GM21360 (cell line): ENCODE data around the gene CILP.
"Not testable (repeated sequence)": the region's sequence is repeated elsewhere in the genome, so short reads cannot be mapped to it uniquely, and the experiment has no call there.

ENCODE experiments used
- ATAC-seq: cut with Tn5 transposase; IDR thresholded peaks from one replicate; pipeline ENCODE4 v1.9.1; 2021; ENCODE audit warnings: mild to moderate bottlenecking, moderate library complexity; ENCODE audit not compliant: unreplicated experiment

The CILP gene

GRCh38 chr15:65197337-65197645, 14.0 kb downstream of the CILP start:
- no peak for ATAC-seq

- no peak for ATAC-seq
Measured at GRCh38 chr15:65196637-65197336, 14.5 kb downstream of the CILP start.

DNA sequence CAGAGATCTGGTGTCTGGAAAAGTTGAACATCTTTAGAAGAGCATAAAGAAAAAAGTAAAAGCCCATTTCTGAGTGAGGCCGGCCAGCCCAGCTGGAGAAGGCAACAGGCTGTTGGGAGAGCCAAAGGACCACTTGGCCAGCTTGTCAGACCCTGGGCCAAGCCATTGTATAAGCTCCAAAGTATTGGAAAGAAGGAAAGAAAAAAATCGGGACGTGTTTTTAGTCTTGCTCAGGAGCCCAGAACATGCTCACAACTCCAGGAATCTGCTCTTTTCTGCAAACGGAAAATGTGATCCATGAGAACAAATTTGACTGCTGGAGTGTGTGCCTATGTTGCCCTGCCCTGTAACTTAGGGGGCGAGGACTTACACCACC, 15.7 kb downstream of the CILP start:
- ATAC-seq, result no peak

DNA sequence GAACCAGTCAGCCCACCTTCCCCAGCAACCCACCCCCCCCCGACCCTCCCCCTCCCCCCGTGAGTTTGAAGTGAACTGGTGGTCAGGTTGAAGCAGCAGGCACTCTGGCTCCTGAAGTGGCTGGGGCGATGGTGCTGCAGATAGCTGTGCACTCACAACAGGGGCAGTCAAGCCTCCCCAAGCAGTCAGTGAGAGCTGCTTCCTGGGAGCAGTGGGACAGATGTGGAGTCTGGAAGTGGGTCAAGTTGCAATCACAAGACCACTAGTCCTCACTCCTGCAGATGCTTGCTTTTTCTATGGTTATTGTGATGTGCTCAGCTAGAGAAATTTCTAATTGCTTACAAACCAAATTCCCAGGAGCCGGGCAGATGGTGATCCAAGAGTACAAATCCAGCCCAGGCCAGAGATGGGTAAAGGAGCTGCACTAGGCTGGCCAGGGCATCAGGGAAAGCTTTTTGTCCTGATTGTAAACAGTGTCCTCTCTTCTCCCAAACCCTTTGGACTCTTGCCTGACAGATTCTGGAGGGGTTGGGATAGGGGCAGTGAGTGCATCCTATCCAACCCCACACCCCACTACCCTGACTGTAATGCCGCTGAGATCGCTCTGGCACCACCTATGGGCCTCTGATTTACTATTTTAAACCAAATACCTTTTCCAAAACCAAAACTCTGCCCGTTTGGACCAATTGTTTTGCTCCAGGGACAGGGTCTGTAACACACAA, 16.3 kb downstream of the CILP start:
- ATAC-seq, result no peak

GRCh38 chr15:65192016-65192415, 19.3 kb downstream of the CILP start:
- no peak for ATAC-seq

GRCh38 chr15:65189102-65189740, 22.1 kb downstream of the CILP start:
- no peak for ATAC-seq

DNA sequence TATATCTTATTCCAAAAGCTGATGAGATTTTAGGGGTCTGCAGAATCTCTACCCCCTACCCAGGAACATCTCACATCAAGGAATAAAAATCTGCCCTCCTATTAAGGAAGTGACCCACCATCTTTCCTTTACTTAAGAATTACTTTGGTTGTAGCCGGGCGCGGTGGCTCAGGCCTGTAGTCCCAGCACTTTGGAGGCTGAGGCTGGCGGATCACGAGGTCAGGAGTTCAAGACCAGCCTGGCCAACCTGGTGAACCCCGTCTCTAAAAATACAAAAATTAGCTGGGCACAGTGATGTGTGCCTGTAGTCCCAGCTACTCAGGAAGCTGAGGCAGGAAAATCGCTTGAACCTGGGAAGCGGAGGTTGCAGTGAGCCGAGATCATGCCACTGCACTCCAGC, 22.8 kb downstream of the CILP start:
- ATAC-seq, result not testable (repeated sequence)

GRCh38 chr15:65184868-65185717, 26.2 kb downstream of the CILP start, which contains the start of gene CLPX:
Gene CLPX, minus strand, starts transcription at chr15:65185342. Its CDS starts 189 bp downstream, at chr15:65185153.
- ATAC-seq, result peak; percentile 62

GRCh38 chr15:65184305-65184867, 26.9 kb downstream of the CILP start:
- peak; percentile 26 for ATAC-seq

GRCh38 chr15:65183865-65184159, 27.5 kb downstream of the CILP start:
- no peak for ATAC-seq

DNA sequence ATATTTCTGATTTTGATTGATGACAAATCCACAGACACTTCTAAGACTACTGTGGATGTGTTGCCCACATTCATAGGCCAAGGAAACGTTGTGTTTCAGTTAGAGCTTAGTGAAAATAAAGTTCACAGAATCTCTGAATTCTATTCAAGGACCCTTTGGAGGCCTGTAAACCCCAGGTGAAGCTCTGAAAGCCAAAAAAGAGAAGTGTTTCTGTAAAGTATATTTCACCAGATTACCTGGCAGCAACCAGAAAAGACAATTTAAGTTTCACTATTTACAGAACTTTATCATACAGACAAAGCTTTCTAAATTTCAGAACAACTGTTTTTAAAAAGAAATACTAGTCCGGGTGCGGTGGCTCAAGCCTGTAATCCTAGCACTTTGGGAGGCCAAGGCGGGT, 28.7 kb downstream of the CILP start:
- ATAC-seq, result no peak

GRCh38 chr15:65181582-65182353, 29.5 kb downstream of the CILP start:
- ATAC-seq, result not testable (repeated sequence)

GRCh38 chr15:65180167-65180566, 31.1 kb downstream of the CILP start:
- no peak for ATAC-seq

DNA sequence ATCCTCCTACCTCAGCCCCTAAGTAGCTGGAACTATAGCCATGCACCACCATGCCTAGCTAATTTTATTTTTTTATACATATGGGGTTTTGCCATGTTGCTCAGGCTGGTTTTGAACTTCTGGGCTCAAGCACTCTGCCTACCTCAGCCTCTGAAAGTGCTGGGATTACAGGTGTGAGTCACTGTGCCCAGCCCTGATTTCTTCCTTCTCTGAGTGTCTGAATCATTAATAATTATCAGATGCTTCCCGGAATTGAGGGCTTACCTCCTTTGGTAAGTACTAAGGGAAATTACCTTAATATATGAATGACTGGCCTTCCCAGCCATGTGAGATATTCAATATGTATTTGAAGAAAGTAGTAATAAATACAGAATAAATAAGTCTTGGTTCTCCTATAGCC, 33.4 kb downstream of the CILP start:
- ATAC-seq, result no peak

DNA sequence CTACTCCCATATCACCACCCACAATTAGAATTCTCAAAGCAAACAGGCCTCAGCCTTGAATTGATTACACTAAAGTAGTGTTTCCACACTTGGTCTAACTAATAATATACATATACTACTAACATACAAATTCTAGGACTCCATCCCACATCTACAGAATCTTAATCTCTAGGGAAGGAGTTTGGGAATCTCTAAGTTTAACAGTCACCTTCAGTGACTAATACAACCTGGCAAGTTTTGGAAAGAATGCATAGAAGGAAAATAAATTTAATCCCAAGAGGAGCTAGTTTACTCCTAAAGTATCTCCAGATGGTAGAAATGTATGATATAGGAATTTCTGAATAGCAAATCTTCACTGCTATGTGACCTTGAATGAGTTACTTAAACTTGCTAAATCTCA, 35.2 kb downstream of the CILP start:
- no peak for ATAC-seq

DNA sequence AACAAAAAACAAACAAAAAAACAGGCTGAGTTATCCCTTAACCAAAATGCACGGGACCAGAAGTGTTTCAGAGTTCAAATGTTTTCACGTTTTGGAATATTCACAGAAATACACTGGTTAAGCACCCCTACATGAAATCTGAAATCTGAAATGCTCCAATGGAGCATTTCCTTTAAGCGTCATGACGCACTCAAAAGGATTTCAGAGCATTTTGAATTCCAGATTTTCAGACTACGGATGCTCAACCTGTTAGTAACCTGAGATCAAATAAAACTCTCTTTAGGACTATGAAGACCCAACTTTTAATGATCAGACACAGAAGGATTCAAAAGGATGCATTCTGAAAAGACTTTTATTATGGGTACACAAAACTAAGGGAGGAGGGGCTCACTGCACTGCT, 35.8 kb downstream of the CILP start:
- ATAC-seq, result no peak

GRCh38 chr15:65174509-65174908, 36.8 kb downstream of the CILP start:
- ATAC-seq, result no peak

DNA sequence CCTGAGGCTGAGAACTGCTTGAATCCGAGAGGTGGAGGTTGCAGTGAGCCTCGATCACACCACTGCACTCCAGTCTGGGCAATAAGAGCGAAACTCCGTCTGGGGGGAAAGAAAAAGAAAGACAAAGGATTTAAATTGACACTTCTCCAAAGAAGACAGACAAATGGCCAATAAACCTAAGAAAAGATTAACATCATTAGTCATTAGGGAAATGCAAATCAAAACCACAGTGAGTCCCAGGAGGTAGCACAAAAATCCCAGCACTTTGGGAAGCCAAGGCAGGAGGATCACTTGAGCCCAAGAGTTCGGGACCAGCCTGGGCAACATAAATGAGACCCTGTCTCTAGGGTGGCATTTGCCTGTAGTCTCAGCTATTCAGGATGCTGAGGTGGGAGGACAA, 38.7 kb downstream of the CILP start:
- no peak for ATAC-seq

DNA sequence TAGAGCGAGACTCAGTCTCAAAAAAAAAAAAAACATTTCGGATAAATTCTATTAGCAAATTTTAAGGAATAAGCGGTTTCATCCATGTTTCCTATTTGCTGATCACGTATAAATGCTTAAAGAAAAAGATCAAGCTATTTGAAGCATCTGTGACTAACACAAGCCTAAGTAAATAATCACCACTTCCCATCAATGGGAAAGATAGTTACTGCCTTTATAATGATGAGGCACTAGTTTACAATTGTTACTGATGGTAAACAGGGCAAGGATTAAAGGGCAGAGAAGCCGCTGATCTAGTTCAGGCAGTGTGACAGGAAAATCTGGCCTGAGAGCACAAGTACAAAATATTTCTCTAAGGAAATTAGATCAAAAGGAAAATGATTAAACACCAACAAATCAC, 39.8 kb downstream of the CILP start:
- ATAC-seq, result no peak

DNA sequence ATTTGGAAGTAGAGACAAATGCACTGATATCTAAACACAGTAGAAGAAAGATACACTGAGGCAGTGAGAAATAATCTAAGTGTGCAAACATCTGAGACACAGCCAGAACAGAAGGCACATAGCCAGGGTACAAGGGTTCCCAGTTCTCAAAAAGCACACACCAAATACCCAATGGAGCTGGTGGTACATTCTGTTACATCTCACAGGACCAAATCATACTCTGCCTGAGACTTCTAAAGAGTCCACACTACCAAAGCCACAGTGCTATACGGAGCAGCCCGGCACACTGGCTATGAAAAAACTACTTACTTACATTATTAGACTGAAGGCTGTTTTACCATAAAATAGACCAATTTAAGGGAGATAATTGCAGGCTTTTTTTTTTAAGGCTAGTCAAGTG, 45.4 kb downstream of the CILP start:
- ATAC-seq, result no peak
